Peyer's patch (tissue), 4 donors: ENCODE data around the gene INTS6.

ENCODE experiments used
- POLR2A ChIP-seq, 2 donors: fragments of 450-650 bp; IDR thresholded peaks; one replicate each; pipeline ENCODE4 v1.5.1; 2017; ENCODE audit warnings: antibody characterized with exemption in 2 of 2, mild to moderate bottlenecking in 2 of 2, moderate library complexity in 2 of 2
- TF ChIP-seq, protein P1 (sequence below), 6 experiments: fragments of 450-650 bp in 4 of 6; fragments of 200-600 bp in 2 of 6; sonication (generic) in 1 of 6; IDR thresholded peaks; one replicate each; pipeline ENCODE4 v1.5.1; 2017 to 2019; ENCODE audit warnings: antibody characterized with exemption in 6 of 6, mild to moderate bottlenecking in 3 of 6, moderate library complexity in 1 of 6

DNA sequence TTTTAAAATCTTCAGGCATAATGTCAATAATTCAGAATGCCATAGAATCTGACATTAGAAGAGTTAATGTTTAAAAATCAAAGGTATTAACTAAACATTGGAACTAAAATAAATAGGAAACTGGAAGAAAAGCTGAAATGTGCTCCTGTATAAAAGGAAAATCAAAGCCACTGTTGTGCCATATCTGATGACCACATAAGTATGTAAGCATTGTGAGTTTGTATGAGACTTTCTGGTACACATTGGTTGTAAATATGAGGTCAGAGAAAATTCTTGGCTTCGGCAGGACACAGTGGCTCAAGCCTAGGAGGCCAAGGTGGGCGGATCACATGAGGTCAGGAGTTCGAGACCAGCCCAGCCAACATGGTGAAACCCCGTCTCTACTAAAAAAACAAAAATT lies 48.3 kb upstream of the INTS6 start:
- TF ChIP-seq POLR2A (IDR thresholded peaks at IDR 0.05): no peak
- TF ChIP-seq, protein P1, sequence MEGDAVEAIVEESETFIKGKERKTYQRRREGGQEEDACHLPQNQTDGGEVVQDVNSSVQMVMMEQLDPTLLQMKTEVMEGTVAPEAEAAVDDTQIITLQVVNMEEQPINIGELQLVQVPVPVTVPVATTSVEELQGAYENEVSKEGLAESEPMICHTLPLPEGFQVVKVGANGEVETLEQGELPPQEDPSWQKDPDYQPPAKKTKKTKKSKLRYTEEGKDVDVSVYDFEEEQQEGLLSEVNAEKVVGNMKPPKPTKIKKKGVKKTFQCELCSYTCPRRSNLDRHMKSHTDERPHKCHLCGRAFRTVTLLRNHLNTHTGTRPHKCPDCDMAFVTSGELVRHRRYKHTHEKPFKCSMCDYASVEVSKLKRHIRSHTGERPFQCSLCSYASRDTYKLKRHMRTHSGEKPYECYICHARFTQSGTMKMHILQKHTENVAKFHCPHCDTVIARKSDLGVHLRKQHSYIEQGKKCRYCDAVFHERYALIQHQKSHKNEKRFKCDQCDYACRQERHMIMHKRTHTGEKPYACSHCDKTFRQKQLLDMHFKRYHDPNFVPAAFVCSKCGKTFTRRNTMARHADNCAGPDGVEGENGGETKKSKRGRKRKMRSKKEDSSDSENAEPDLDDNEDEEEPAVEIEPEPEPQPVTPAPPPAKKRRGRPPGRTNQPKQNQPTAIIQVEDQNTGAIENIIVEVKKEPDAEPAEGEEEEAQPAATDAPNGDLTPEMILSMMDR (IDR thresholded peaks at IDR 0.05): no peak
